Adrenal gland (tissue), 12 donors: ENCODE data around the gene NELFB. TPM values are rescaled to one million over a fixed set of nuclear protein-coding genes. Genes with fewer than 3 reads are reported as not detected.

Experiments used
- DNase-seq, 7 donors: peaks; one replicate each; pipeline ENCODE4 v3.0.0-alpha.2; 2019 to 2020
- H3K27ac ChIP-seq, 5 donors: fragments of 200-600 bp; sonication (generic) in 4 of 5; 1 replicate in 3 of 5; 2 replicates in 2 of 5; pipeline versions ENCODE4 v1.5.1 to v1.8.0; 2016 to 2020; ENCODE audit warnings: mild to moderate bottlenecking in 1 of 5
- H3K27me3 ChIP-seq: fragments of 200-600 bp; 2 replicates; pipeline ENCODE4 v1.8.0; 2021
- H3K36me3 ChIP-seq, 2 donors: fragments of 200-600 bp; replicated peaks in 1 of 2; 1 replicate in 1 of 2; 2 replicates in 1 of 2; pipeline versions ENCODE4 v1.5.1 to v1.8.0; 2018 to 2022
- H3K4me1 ChIP-seq, 2 donors: fragments of 200-600 bp; replicated peaks in 1 of 2; 1 replicate in 1 of 2; 2 replicates in 1 of 2; pipeline versions ENCODE4 v1.5.1 to v1.8.0; 2018 to 2021
- H3K4me3 ChIP-seq, 4 donors: fragments of 200-600 bp; sonication (generic) in 3 of 4; one replicate each; pipeline ENCODE4 v1.5.1; 2016 to 2018
- H3K9me3 ChIP-seq, 3 donors: fragments of 200-600 bp; sonication (generic) in 1 of 3; replicated peaks in 1 of 3; 1 replicate in 2 of 3; 2 replicates in 1 of 3; pipeline versions ENCODE4 v1.5.1 to v1.8.0; 2016 to 2021
- POLR2A ChIP-seq, 2 donors: fragments of 450-650 bp; IDR thresholded peaks; one replicate each; pipeline ENCODE4 v1.6.1; 2017; ENCODE audit warnings: antibody characterized with exemption in 2 of 2, mild to moderate bottlenecking in 2 of 2, moderate library complexity in 1 of 2
- WGBS, 4 donors: extraction: QIAGEN DNeasy Blood & Tissue Kit in 2 of 4; methylation state at CpG; one replicate each; pipeline versions ENCODE4 v1.1.5 to v1.1.7; 2013 to 2017; 5-methylcytosine and 5-hydroxymethylcytosine counted together
- intact Hi-C, 2 donors: fragments of 100-400 bp; cut with DNase I; formaldehyde crosslinking; loops; one replicate each; pipeline versions ENCODE4 v1.14.1 to v1.15.0; 2022 to 2023
- polyA plus RNA-seq, 3 donors: library from polyadenylated mRNA; stranded (reverse); fragments of 200-250 nt in 2 of 3; fragments of 350-450 nt in 1 of 3; fragmentation: Illumina TruSeq in 1 of 3; extraction: RNeasy Lipid Tissue Mini Kit (QIAGEN cat#74804) in 1 of 3; gene quantifications; one replicate each; pipeline ENCODE4 v1.2.3, GENCODE V29; 2013 to 2014
- total RNA-seq, 9 donors: library from RNA; depleted of rRNA in 4 of 9; stranded (reverse); fragments of >200 nt in 4 of 9; fragments of 120-200 nt in 1 of 9; fragmentation: NEBNext Ultra II Directional in 1 of 9; extraction: Animal tissue kit (Norgen Biotek cat#: 25700) in 1 of 9; gene quantifications; one replicate each; pipeline versions ENCODE4 v1.1.0 to v1.2.4, GENCODE V29; 2013 to 2023
- TF ChIP-seq, protein P1 (sequence below), 6 experiments: fragments of 450-650 bp in 4 of 6; fragments of 200-600 bp in 2 of 6; sonication (generic) in 1 of 6; IDR thresholded peaks; 1 replicate in 5 of 6; 2 replicates in 1 of 6; pipeline versions ENCODE4 v1.5.1 to v1.8.0; 2016 to 2021; ENCODE audit warnings: antibody characterized with exemption in 6 of 6, mild to moderate bottlenecking in 2 of 6, moderate library complexity in 1 of 6
- donor health status: healthy with polysubstance abuse.
- donor health status: Bipolar disorder and iron deficiency.
- donor health status: DM: yes; HTN: yes; CAD: no.
- donor health status: DM: no; HTN: no; CAD: no.
- donor health status: DM: no; HTN: no; CAD: no.
- donor health status: DM: yes; HTN: yes; CAD: no.

Gene NELFB
- total and polyA plus RNA-seq, 12 donors: 10.9 to 56.3 (median 36.9) TPM

DNA sequence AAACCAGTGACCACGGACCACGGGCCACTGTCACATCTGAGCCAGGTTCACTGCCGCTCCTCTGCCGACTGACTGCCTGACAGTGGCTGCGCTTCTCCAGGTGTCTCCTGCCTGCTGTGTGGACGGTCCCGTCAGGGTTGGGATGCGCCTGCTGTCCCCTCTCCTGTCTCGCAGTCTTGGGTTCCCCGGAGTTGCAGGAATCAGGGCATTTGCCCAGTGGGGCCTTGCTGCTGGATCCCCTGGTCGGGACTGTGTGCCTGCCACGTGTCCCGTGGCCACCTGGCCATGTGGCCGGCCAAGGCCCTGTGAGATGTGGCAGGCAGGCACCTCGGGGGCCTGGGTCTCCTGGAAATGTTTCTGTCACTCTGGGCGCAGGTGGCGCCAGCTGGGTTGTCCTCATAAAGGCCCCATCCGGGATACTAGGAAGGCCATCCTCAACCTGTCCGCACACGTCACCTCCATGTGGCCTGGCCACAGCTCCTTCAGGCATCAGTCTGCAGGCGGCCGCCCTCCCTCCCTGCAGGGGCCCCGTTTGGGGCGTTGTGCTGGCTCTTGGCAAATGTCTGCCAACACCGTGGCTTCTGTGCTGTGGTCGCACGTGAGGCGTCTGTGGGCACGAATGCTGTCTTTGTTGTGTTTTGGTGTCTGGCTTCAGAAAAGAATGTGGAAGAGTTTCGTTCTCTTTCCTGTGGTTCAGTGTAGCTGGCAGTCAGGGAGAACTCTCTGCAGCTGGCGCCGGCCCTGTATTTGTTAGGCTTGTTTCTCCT is 16.0 kb downstream of the NELFB start:
- Histone ChIP-seq H3K27me3 (no peaks in the 10 kb centered on the region), H3K27ac (no peak overlapping the region), H3K9me3 (no peaks in the 10 kb centered on the region), H3K4me3 (no peak overlapping the region), H3K36me3 (peaks cover 0 to 30% of the 10 kb centered on the region in 2 donors), H3K4me1 (peaks cover 4 to 17% of the 10 kb centered on the region in 2 donors)
- intact Hi-C loops: no loop called here
- peak in 2 of 7 donors; percentile 7 to 15 for DNase-seq
- TF ChIP-seq, protein P1, sequence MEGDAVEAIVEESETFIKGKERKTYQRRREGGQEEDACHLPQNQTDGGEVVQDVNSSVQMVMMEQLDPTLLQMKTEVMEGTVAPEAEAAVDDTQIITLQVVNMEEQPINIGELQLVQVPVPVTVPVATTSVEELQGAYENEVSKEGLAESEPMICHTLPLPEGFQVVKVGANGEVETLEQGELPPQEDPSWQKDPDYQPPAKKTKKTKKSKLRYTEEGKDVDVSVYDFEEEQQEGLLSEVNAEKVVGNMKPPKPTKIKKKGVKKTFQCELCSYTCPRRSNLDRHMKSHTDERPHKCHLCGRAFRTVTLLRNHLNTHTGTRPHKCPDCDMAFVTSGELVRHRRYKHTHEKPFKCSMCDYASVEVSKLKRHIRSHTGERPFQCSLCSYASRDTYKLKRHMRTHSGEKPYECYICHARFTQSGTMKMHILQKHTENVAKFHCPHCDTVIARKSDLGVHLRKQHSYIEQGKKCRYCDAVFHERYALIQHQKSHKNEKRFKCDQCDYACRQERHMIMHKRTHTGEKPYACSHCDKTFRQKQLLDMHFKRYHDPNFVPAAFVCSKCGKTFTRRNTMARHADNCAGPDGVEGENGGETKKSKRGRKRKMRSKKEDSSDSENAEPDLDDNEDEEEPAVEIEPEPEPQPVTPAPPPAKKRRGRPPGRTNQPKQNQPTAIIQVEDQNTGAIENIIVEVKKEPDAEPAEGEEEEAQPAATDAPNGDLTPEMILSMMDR (IDR thresholded peaks at IDR 0.05): no peak
- no peak for TF ChIP-seq POLR2A (IDR thresholded peaks at IDR 0.05)
- WGBS, 4 donors: 74 to 89% (median 87%) methylated on average over 17 to 32 of the region's 32 CpGs

DNA sequence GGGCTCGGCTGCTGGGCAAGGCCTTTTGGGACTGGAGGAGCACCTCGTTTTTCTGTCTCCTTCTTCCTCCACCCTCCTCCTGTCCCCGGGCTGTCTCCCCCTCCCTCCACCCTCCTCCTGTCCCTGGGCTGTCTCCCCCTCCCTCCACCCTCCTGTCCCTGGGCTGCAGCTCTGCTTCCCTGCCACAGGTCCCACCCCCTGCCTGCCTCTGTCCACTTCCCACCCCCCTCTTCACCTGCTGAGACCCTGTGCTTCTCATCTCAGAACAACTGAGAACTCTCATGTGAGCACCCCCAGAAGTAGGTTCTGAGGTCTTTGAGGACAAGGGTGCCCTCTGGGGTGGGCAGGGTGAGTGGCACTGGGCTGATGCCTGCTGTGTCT is 16.6 kb downstream of the NELFB start:
- no peak overlapping the region for H3K27ac ChIP-seq
- WGBS, 4 donors: 36 to 56% (median 41%) methylated on average over 3 of the region's 3 CpGs
- H3K4me3 ChIP-seq: no peak overlapping the region
- no peaks in the 10 kb centered on the region for H3K9me3 ChIP-seq
- intact Hi-C loops: no loop called here
- DNase-seq: no peak
- H3K27me3 ChIP-seq: no peaks in the 10 kb centered on the region
- TF ChIP-seq POLR2A (IDR thresholded peaks at IDR 0.05): no peak
- TF ChIP-seq, protein P1 (IDR thresholded peaks at IDR 0.05): no peak
- peaks cover 0 to 26% of the 10 kb centered on the region in 2 donors for H3K36me3 ChIP-seq
- H3K4me1 ChIP-seq: peaks cover 4 to 22% of the 10 kb centered on the region in 2 donors

DNA sequence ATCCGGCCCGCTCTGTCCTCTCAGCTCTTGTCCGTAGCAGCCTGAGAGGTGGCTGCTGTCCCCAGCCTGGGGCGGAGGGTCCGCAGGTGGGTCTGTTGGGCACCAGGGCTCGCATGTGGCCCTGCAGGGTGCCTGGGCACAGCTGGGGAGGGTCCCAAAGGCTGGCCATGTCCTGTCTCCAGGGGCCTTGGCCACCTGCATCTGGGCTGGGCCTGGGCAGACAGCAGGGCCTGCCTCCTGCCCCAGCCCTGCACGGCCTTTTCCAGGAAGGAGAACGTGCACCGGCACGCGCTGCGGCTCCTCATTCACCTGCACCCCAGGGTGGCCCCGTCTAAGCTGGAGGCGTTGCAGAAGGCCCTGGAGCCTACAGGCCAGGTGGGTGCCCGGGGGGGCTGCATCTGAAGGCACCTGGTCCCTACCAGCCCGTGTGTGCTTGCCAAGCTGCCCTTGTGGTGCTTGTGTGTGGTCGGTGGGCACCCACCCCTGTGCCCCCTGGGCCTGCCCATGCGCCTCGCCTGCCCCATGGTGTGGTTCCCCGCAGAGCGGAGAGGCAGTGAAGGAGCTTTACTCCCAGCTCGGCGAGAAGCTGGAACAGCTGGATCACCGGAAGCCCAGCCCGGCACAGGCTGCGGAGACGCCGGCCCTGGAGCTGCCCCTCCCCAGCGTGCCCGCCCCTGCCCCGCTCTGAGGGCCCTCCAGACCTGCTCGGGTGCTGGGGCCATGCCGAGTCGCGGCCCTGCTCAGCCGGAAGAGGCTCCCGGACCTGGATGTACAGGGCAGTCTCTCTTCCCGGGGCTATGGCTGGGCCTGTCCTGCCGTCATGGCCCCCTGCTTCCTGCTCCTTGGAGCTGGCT is 17.3 kb downstream of the NELFB start:
- no peak overlapping the region for H3K4me3 ChIP-seq
- no peak overlapping the region for H3K27ac ChIP-seq
- H3K36me3 ChIP-seq: peaks cover 0 to 21% of the 10 kb centered on the region in 2 donors
- intact Hi-C loops: no loop called here
- peaks cover 4 to 23% of the 10 kb centered on the region in 2 donors for H3K4me1 ChIP-seq
- H3K27me3 ChIP-seq: no peaks in the 10 kb centered on the region
- H3K9me3 ChIP-seq: no peaks in the 10 kb centered on the region
- TF ChIP-seq POLR2A (IDR thresholded peaks at IDR 0.05): no peak
- TF ChIP-seq, protein P1 (IDR thresholded peaks at IDR 0.05): no peak
- peak in 1 of 7 donors; percentile 16 for DNase-seq
- 92 to 96% (median 94%) methylated on average over 8 to 39 of the region's 39 CpGs for WGBS, 4 donors

DNA sequence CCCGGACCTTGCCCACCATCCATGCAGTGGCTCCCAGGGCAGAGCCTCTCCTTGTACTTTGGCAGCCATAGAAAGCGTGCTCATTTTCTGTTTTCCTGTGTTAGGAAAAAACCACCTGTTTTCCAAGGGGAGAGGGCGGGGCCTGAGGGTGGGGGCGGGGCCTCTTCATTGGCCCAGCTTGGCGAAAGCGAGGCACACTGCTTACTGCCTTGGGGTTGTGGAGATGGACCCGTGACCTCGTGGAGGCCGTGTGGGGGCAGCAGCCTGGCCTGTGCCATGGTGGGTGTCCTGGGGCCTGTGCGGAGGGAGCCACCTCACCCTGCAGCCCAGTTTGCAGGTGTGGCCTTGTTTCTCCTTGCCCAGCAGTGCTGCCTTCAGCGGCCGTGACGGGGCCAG is 18.0 kb downstream of the NELFB start:
- Histone ChIP-seq H3K4me3 (no peak overlapping the region), H3K27me3 (no peaks in the 10 kb centered on the region), H3K36me3 (peaks cover 0 to 21% of the 10 kb centered on the region in 2 donors), H3K4me1 (peaks cover 4 to 23% of the 10 kb centered on the region in 2 donors), H3K9me3 (no peaks in the 10 kb centered on the region), H3K27ac (no peak overlapping the region)
- DNase-seq: no peak
- TF ChIP-seq POLR2A (IDR thresholded peaks at IDR 0.05): no peak
- TF ChIP-seq, protein P1 (IDR thresholded peaks at IDR 0.05): no peak
- intact Hi-C loops: no loop called here
- 80 to 88% (median 83%) methylated on average over 4 to 13 of the region's 13 CpGs for WGBS, 4 donors
